ENCODE results near the gene MYBPC2. TPM values are rescaled to one million over a fixed set of nuclear protein-coding genes. Genes with fewer than 3 reads are reported as not detected.

MYBPC2 gene
- total RNA-seq, 4 donors from 2014 or later, result 0.29 TPM; not detected in 3

GRCh38 chr19:50514346-50515167, 81.9 kb downstream of the MYBPC2 start:
- H3K4me3 ChIP-seq, result no peak overlapping the region
- TF ChIP-seq POLR2AphosphoS5 (IDR thresholded peaks at IDR 0.05) (no peak), EP300 (IDR thresholded peaks at IDR 0.05) (no peak), POLR2A (IDR thresholded peaks at IDR 0.05) (no peak), CTCF (IDR thresholded peaks at IDR 0.05) (no peak)
- H3K27ac ChIP-seq, result no peak overlapping the region
- H3K9me3 ChIP-seq, result no peaks in the 10 kb centered on the region
- peak in 1 of 2 donors; percentile 75 for DNase-seq (ENCODE audit: low spot score in 2 of 2)
- WGBS, result 38% methylated on average over 35 of the region's 38 CpGs
- H3K36me3 ChIP-seq, result no peaks in the 10 kb centered on the region
- H3K4me1 ChIP-seq, result peaks cover 16% of the 10 kb centered on the region
- no peaks in the 10 kb centered on the region for H3K27me3 ChIP-seq

GRCh38 chr19:50515168-50515561, 82.5 kb downstream of the MYBPC2 start:
- Histone ChIP-seq H3K4me3 (no peak overlapping the region), H3K36me3 (no peaks in the 10 kb centered on the region), H3K4me1 (peaks cover 14% of the 10 kb centered on the region), H3K9me3 (no peaks in the 10 kb centered on the region), H3K27me3 (no peaks in the 10 kb centered on the region), H3K27ac (no peak overlapping the region)
- DNase-seq (ENCODE audit: low spot score in 2 of 2), result peak in 1 of 2 donors; percentile 65
- TF ChIP-seq POLR2A (IDR thresholded peaks at IDR 0.05), result no peak
- TF ChIP-seq POLR2AphosphoS5 (IDR thresholded peaks at IDR 0.05), result no peak
- no peak for TF ChIP-seq EP300 (IDR thresholded peaks at IDR 0.05)
- TF ChIP-seq CTCF (IDR thresholded peaks at IDR 0.05), result no peak
- 77% methylated on average over 7 of the region's 11 CpGs for WGBS

Other genes starting within 250 kb of the MYBPC2 start
- gene MYH14, start 229.3 kb upstream of the MYBPC2 start, total RNA-seq, result 100 to 1,000 TPM in 3 of 4 donors, 10 to 100 TPM in 1; 84.8 to 116 (median 104) TPM
- 1 to 10 TPM; 1.5 to 3.1 (median 1.7) TPM for gene KCNC3, start 103.5 kb upstream of the MYBPC2 start, total RNA-seq
- gene NAPSA, start 67.3 kb upstream of the MYBPC2 start, total RNA-seq, result 1 to 10 TPM in 3 of 4 donors, not detected in 1; 1.7 to 3.7 (median 3.5) TPM
- 10 to 100 TPM; 80.6 to 94.7 (median 88.9) TPM for gene NR1H2, start 56.4 kb upstream of the MYBPC2 start, total RNA-seq
- gene POLD1, start 48.5 kb upstream of the MYBPC2 start, total RNA-seq, result 10 to 100 TPM; 17.2 to 26.9 (median 21.5) TPM
- not detected for gene SPIB, start 14.0 kb upstream of the MYBPC2 start, total RNA-seq
- gene EMC10, start 43.6 kb downstream of the MYBPC2 start, total RNA-seq, result 10 to 100 TPM; 34.9 to 77.2 (median 71.1) TPM
- gene GARIN5A, start 44.0 kb downstream of the MYBPC2 start, total RNA-seq, result 1 to 10 TPM in 3 of 4 donors, not detected in 1; 3.9 to 5.0 (median 4.2) TPM
- gene JOSD2, start 78.3 kb downstream of the MYBPC2 start, total RNA-seq, result 10 to 100 TPM in 3 of 4 donors, 1 to 10 TPM in 1; 9.3 to 31.7 (median 28.7) TPM
- gene ASPDH, start 81.0 kb downstream of the MYBPC2 start, total RNA-seq, result not detected
- 1 to 10 TPM in 2 of 4 donors, under 1 TPM in 2; 0.24 to 1.0 (median 0.81) TPM for gene LRRC4B, start 135.5 kb downstream of the MYBPC2 start, total RNA-seq
- gene SYT3, start 207.0 kb downstream of the MYBPC2 start, total RNA-seq, result 1 to 10 TPM in 1 of 4 donors, under 1 TPM in 2, not detected in 1; 0.23 to 1.8 (median 0.30) TPM
- 10 to 100 TPM in 1 of 4 donors, not detected in 3; 19.8 TPM for gene C19orf81, start 216.6 kb downstream of the MYBPC2 start, total RNA-seq

Data from suprapubic skin (tissue), 4 donors.